Measurements from ENCODE around the gene SMNDC1. TPM values are rescaled to one million over a fixed set of nuclear protein-coding genes. Genes with fewer than 3 reads are reported as not detected.

SMNDC1 gene
- total and polyA plus RNA-seq, 10 of the 15 experiments (the other 5 are each of a cell fraction or from before 2014, with no cell fraction given): 4.6 to 37.2 (median 18.1) TPM

GRCh38 chr10:110244550-110244949, 60.2 kb downstream of the SMNDC1 start (continued):
- TF ChIP-seq ZNF592 (IDR thresholded peaks at IDR 0.05): no peak
- no peak for TF ChIP-seq SMAD1 (IDR thresholded peaks at IDR 0.05; ENCODE audit: low read depth, partially characterized antibody)
- TF ChIP-seq ZNF687 (IDR thresholded peaks at IDR 0.05): no peak
